Measurements from ENCODE around the gene PCNX2. TPM values are rescaled to one million over a fixed set of nuclear protein-coding genes. Genes with fewer than 3 reads are reported as not detected.

PCNX2 gene
- total RNA-seq, 1 experiment from 2014 or later: 63.4 TPM

DNA sequence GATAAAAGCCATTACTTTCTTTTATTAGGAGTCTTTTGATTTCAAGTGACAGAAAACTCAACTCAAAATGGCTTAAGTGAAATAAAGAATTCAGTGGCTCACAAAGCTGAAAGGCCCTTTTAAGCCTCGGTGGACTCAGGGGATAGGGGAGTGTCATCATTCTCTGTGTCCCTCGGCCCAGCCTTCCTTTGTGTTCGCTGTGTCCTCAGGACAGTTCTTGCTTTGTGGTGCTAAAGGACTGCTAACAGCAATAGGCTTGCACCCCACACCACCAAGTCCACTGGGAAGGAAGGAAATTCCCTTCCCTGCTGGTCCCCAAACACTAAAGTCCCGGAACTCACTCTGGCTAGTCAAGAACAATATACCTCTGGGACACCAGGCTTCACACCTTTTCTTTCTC lies 216.0 kb downstream of the PCNX2 start:
- Mint-ChIP-seq H3K4me1 (ENCODE audit: low read depth, unreplicated experiment) (peaks cover 11% of the 10 kb centered on the region), H3K27me3 (ENCODE audit: unreplicated experiment) (no peaks in the 10 kb centered on the region), H3K4me3 (ENCODE audit: low read depth, unreplicated experiment) (no peak overlapping the region), H3K27ac (ENCODE audit: unreplicated experiment) (no peak overlapping the region), H3K36me3 (ENCODE audit: insufficient read depth, unreplicated experiment) (no peaks in the 10 kb centered on the region), H3K9me3 (ENCODE audit: low read depth, unreplicated experiment) (no peaks in the 10 kb centered on the region)
- intact Hi-C loops (cut with micrococcal nuclease; ENCODE audit: unreplicated experiment): no loop called here
- no peak for DNase-seq
- no peak for TF ChIP-seq CTCF (IDR thresholded peaks at IDR 0.05; ENCODE audit: unreplicated experiment)
- CTCF ChIA-PET: no interaction called here
- no TSS peak for BruUV-seq (replicated peaks)

- CTCF ChIA-PET: no interaction called here
- no peak overlapping the region for H3K4me3 Mint-ChIP-seq (ENCODE audit: low read depth, unreplicated experiment)
- no peaks in the 10 kb centered on the region for H3K27me3 Mint-ChIP-seq (ENCODE audit: unreplicated experiment)
- DNase-seq: no peak
- TF ChIP-seq CTCF (IDR thresholded peaks at IDR 0.05; ENCODE audit: unreplicated experiment): no peak
- BruUV-seq (replicated peaks): no TSS peak
- intact Hi-C loops (cut with micrococcal nuclease; ENCODE audit: unreplicated experiment): no loop called here
- H3K36me3 Mint-ChIP-seq (ENCODE audit: insufficient read depth, unreplicated experiment): no peaks in the 10 kb centered on the region
- H3K9me3 Mint-ChIP-seq (ENCODE audit: low read depth, unreplicated experiment): no peaks in the 10 kb centered on the region
- peaks cover 11% of the 10 kb centered on the region for H3K4me1 Mint-ChIP-seq (ENCODE audit: low read depth, unreplicated experiment)
- no peak overlapping the region for H3K27ac Mint-ChIP-seq (ENCODE audit: unreplicated experiment)
Measured at GRCh38 chr1:233078396-233078795, 217.1 kb downstream of the PCNX2 start.

- intact Hi-C loops (cut with micrococcal nuclease; ENCODE audit: unreplicated experiment): no loop called here
- no peak overlapping the region for H3K4me3 Mint-ChIP-seq (ENCODE audit: low read depth, unreplicated experiment)
- no peaks in the 10 kb centered on the region for H3K36me3 Mint-ChIP-seq (ENCODE audit: insufficient read depth, unreplicated experiment)
- peaks cover 11% of the 10 kb centered on the region for H3K4me1 Mint-ChIP-seq (ENCODE audit: low read depth, unreplicated experiment)
- CTCF ChIA-PET: no interaction called here
- DNase-seq: no peak
- H3K9me3 Mint-ChIP-seq (ENCODE audit: low read depth, unreplicated experiment): no peaks in the 10 kb centered on the region
- H3K27me3 Mint-ChIP-seq (ENCODE audit: unreplicated experiment): no peaks in the 10 kb centered on the region
- no TSS peak for BruUV-seq (replicated peaks)
- H3K27ac Mint-ChIP-seq (ENCODE audit: unreplicated experiment): no peak overlapping the region
- TF ChIP-seq CTCF (IDR thresholded peaks at IDR 0.05; ENCODE audit: unreplicated experiment): no peak
Measured at GRCh38 chr1:233075915-233076295, 219.6 kb downstream of the PCNX2 start.

GRCh38 chr1:233066087-233066486 lies 229.4 kb downstream of the PCNX2 start:
- Mint-ChIP-seq H3K27me3 (ENCODE audit: unreplicated experiment) (no peaks in the 10 kb centered on the region), H3K9me3 (ENCODE audit: low read depth, unreplicated experiment) (no peaks in the 10 kb centered on the region), H3K36me3 (ENCODE audit: insufficient read depth, unreplicated experiment) (no peaks in the 10 kb centered on the region), H3K27ac (ENCODE audit: unreplicated experiment) (no peak overlapping the region), H3K4me1 (ENCODE audit: low read depth, unreplicated experiment) (no peaks in the 10 kb centered on the region), H3K4me3 (ENCODE audit: low read depth, unreplicated experiment) (no peak overlapping the region)
- no peak for TF ChIP-seq CTCF (IDR thresholded peaks at IDR 0.05; ENCODE audit: unreplicated experiment)
- no peak for DNase-seq
- BruUV-seq (replicated peaks): no TSS peak
- intact Hi-C loops (cut with micrococcal nuclease; ENCODE audit: unreplicated experiment): no loop called here
- CTCF ChIA-PET: no interaction called here

DNA sequence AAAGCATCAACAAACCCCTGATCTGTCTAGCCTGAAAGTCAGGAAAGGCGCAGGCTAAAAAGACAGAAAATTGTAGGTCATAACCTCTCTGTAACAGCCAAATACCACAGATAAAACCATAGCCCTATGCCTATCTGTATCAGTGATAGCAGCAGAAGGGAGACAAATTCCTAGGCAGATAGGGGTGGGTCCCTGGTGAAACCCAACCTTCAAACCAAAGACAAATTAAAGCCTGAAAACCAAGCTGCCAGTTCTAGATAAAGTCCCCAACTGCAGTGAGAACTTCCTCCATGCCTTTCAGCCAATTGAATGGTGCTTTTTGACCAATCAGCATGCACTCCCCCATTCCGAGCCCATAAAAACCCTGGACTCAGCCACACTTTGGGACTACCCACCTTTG lies 229.8 kb downstream of the PCNX2 start:
- Mint-ChIP-seq H3K27ac (ENCODE audit: unreplicated experiment) (no peak overlapping the region), H3K36me3 (ENCODE audit: insufficient read depth, unreplicated experiment) (no peaks in the 10 kb centered on the region), H3K4me3 (ENCODE audit: low read depth, unreplicated experiment) (no peak overlapping the region), H3K27me3 (ENCODE audit: unreplicated experiment) (no peaks in the 10 kb centered on the region), H3K4me1 (ENCODE audit: low read depth, unreplicated experiment) (no peaks in the 10 kb centered on the region), H3K9me3 (ENCODE audit: low read depth, unreplicated experiment) (no peaks in the 10 kb centered on the region)
- intact Hi-C loops (cut with micrococcal nuclease; ENCODE audit: unreplicated experiment): no loop called here
- BruUV-seq (replicated peaks): no TSS peak
- no peak for TF ChIP-seq CTCF (IDR thresholded peaks at IDR 0.05; ENCODE audit: unreplicated experiment)
- no peak for DNase-seq
- CTCF ChIA-PET: no interaction called here

All from Calu3 (cell line).